DLD1 (cell line): ENCODE data around the gene SOX18.
"Not testable (repeated sequence)": the region's sequence is repeated elsewhere in the genome, so short reads cannot be mapped to it uniquely, and the experiment has no call there.

ENCODE experiments used
- in situ Hi-C: cut with HindIII; loops from 2 replicates; pipeline ENCODE4 v1.10.0; 2017; ENCODE audit warnings: low sequenced_read_pairs

SOX18 gene

DNA sequence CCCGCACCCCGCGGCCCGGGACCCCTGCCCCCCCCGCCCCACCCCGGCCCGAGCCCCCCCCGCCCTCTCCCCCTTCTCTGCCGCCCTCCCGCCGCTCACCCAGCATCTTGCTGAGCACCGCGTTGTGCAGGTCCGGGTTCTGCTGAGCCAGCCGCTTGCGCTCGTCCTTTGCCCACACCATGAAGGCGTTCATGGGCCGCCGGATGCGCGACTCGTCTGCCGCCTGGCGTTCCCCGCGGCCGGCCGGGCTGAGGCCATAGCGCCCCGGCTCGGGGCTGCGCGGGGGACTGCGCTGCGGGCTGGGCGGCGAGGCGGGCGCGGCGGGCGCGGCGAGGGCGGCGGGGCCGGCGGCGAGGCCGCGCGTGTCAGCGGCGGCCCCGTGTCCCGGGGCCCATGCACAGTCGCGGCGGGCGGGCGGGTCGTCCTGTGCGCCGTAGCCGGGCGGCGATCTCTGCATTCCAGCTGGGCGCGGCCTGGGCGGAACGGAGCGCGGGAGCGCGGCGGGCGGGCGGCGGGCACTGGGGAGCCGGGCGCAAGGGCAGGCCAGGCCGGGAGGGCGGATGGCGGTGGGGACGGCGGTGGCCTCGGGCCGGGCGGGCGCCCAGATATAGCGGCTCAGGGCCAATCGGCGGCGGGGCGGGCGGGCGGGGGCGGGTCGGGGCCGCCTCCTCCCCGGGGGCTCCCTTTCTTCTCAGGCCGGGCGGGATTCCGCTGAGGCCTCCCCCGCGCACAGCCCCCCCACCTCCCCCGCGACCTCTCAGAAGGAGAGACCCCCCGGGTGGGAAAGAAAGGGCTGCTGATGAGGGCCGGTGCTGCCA is at the start of gene SOX18:
Gene SOX18 (minus strand): TSS at position 580 of the 818 bp plus-strand sequence. CDS start 123 bp downstream, at position 457.
- in situ Hi-C loops = no loop called here

DNA sequence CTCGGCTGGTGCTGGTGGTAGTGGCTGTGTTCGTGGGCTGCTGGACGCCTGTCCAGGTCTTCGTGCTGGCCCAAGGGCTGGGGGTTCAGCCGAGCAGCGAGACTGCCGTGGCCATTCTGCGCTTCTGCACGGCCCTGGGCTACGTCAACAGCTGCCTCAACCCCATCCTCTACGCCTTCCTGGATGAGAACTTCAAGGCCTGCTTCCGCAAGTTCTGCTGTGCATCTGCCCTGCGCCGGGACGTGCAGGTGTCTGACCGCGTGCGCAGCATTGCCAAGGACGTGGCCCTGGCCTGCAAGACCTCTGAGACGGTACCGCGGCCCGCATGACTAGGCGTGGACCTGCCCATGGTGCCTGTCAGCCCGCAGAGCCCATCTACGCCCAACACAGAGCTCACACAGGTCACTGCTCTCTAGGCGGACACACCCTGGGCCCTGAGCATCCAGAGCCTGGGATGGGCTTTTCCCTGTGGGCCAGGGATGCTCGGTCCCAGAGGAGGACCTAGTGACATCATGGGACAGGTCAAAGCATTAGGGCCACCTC is 49.1 kb upstream of the SOX18 start:
- in situ Hi-C loops = no loop called here

DNA sequence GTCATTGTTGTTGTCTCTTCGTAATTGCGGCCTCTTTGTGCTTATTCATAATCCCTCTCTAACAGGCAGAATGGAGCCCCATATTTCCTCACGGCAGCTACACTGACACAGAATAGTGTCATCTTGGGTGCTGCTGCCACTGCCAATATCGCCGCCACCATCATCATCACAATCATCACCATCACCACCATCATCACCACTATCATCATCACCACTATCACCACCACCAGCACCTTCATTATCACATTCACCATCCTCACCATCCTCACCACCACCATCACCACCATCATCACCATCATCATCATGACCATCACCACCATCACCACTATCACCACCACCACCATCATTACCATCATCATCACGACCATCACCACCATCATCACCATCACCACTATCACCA is 47.1 kb upstream of the SOX18 start:
- in situ Hi-C loops = no loop called here

DNA sequence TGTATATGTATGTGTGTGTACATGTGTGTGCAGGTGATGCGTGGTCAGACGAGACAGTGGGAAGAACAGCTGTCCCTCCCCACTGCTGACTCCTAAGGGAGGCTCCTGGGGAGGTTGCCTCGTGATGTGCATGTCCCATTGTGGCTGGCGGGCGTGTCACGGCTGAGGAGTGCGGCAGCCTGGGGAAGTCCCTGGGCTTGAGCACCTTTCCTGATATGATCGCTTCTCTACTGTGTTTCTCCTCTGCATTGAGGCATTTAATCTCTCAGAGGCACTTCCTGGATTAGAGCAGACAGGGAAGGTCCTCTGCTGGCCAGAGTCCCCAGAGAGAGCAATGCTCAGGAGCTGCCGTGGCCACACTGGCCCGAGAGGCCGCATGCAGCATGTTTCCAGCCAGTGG is 46.5 kb upstream of the SOX18 start:
- in situ Hi-C loops = no loop called here

DNA sequence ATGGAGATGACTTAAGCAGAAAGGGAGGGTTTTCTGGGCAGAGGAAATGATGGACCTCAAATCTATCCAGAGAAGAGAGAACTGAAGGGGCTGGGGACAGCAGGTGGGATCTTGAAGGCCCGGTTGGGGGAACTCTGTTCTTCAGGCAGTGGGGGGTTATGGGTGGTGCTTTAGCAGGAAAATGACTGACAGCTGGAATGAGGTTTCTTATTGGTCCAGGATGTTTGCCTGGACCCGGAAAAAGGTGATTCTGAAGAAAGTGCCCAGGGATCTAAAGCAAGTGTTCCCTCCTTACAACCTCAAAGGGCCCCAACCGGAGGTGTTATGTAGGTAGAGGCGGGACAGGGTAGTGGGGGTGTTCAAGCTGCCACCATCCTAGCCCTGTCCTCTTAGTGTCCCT is 46.0 kb upstream of the SOX18 start:
- in situ Hi-C loops = no loop called here

DNA sequence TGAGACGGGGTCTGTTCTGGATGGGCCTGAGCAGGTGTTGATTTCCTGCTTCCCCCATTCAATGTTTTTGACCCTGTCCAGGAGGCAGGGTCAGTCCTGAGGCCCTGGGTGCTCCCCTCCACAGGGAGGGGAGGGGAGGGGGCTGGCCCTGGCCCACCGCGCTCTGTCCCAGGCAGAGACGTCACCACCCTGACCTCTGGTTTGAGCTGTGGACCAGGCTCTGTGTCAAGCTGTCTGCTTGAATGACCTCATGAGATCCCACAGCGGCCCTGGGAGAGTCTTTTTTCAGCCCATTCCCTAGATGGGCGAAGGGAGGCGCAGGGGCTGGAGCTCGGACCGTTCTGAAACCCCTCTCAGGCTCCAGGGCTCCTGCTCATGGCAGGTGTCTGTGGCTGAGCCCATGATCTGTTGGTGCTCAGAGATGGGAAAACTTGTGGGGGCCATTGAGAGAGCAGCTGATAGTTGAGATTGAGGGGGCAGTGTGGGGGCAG is 43.6 kb upstream of the SOX18 start:
- in situ Hi-C loops = no loop called here

DNA sequence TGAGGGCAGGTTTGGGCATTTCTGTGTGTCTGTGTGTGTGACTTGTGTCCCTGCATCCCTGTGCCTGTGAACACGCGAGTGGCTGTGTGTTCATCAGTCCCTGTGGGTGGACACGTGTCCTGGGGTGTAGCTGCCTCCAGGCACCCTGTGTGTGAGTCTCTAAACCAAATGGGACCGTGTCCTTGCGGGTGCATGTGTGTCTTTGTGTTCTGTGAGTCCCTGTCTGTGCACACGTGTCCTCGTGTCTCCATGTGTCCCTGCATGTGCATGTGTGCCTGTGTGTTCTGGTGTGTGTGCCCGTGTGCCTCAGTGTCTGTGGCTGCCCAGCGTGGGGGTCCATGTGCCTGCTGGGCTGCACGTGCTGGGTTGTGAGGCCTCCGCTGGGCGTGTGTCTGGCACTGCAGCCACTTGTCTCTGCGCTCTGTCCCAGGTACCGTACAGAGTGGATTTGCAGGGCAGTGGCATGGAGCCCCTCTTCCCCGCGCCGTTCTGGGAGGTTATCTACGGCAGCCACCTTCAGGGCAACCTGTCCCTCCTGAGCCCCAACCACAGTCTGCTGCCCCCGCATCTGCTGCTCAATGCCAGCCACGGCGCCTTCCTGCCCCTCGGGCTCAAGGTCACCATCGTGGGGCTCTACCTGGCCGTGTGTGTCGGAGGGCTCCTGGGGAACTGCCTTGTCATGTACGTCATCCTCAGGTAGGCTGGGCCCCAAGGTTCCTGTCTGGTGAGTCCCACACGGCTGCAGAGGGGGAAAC is 43.0 kb upstream of the SOX18 start:
- in situ Hi-C loops = no loop called here

DNA sequence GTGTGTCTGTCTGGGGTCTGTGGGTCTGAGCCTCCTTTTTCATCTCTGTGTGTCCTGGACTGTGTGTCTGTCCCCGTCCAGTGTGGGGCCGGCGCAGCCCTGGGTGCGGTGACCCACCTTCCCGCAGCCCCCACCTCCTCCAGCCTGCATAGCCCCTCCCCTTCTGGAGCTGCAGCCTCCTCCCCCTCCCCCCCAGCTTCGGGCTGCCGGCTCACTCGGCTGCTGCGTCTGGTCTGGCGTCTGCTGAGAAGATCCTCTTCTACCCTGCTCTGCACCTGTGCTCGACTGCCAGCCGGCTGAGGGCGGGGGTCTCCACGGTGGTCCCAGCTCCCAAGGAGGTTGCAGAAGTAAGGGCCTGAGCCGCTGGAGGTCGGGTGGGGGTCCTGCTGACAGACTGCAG is 42.3 kb upstream of the SOX18 start:
- in situ Hi-C loops = no loop called here

DNA sequence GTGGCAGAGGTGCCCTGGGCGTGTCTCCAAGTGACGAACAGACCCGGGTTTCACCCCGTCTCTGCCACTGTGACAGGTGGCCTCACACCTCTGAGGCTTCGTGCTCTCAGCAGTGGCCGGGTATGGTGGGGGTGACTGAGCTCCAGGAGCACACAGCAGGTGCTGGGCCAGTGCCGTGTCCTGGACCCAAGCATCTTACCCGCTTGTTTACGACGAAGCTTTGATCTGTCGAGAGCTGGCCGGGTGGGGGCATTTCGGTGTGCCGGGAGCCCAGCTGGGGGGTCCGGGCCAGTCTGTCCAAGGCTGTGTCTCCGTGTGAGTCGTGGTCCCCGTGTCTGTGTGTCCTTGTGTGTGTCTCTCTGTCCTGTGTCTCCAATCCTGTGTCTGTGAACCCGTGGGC is 41.9 kb upstream of the SOX18 start:
- in situ Hi-C loops = no loop called here

DNA sequence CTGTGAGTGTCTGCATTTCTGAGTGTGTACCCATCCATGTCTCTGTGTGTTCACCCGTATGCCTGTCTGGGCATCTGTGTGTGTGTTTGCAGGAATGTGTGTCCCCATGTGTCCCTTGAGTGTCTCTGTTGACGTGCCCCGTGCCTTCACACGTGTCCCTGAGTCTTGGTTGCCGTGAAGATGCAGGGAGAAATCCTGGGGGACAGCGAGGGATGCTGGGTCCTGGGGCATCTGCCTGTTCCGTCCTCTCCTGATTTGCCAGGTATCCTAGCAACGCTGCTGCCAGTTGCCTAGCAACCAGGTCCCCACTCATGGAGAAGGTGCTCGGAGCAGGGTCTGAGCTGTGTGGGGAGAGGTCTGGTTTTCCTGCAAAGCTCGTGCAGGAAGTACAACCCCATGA is 40.7 kb upstream of the SOX18 start:
- in situ Hi-C loops = no loop called here

DNA sequence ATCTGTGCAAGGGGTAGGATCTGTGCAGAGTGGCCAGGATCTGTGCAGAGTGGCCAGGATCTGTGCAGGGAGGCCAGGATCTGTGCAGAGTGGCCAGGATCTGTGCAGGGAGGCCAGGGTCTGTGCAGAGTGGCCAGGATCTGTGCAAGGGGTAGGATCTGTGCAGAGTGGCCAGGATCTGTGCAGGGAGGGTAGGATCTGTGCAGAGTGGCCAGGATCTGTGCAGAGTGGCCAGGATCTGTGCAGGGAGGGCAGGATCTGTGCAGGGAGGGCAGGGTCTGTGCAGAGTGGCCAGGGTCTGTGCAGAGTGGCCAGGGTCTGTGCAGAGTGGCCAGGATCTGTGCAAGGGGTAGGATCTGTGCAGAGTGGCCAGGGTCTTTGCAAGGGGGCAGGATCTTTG is 39.1 kb upstream of the SOX18 start:
- in situ Hi-C loops = not testable (repeated sequence)

DNA sequence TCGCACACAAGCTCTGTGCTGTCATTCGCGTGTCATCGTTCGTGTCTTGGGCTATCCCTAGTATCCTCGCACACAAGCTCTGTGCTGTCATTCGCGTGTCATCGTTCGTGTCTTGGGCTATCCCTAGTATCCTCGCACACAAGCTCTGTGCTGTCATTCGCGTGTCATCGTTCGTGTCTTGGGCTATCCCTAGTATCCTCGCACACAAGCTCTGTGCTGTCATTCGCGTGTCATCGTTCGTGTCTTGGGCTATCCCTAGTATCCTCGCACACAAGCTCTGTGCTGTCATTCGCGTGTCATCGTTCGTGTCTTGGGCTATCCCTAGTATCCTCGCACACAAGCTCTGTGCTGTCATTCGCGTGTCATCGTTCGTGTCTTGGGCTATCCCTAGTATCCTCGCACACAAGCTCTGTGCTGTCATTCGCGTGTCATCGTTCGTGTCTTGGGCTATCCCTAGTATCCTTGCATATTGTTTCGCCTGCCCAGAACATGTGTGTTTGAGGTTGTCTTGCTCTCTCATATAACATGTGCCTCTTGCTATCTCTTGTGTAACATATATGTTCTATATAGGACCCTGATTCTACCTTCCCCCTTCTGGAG is 37.9 kb upstream of the SOX18 start:
- in situ Hi-C loops = not testable (repeated sequence)

DNA sequence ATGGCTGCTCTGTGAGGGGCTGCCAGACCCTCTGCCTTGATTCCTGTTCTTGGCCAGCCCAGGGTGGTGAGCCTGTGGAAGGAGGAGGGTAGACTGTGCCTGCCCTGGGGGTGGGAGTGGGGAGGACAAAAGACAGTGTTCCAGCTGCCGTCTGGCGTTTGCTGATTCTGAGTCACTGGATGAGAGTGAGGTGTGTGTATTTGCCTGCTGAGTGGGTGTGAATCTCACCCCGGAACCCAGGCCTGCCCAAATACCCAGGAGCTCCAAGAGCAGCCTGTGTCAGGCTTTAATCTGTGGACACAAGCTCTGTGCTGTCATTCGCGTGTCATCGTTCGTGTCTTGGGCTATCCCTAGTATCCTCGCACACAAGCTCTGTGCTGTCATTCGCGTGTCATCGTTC is 37.4 kb upstream of the SOX18 start:
- in situ Hi-C loops = no loop called here

DNA sequence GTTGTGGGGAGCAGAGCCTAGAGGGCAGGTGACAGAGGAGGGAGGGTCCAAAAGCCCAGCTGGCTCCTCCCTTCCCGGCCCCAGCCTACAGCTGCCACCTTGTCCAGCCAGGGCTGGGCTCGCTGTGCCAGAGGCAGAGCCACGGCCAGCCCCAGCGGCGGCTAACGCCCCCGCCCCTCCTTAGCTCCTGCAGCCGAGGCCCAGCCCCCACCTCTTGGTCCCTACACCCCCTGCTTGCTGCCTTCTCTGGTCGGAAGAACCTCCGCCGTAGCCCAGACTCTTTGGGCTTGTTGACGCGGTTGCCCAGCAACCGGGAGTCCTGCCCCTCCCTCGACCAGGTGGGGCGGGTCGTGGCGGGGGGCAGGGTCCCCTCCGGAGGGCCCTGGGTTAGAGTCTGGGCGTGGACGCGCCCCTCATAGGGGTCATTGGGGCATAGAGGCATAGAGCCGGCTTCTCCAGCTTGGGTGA is 35.3 kb upstream of the SOX18 start:
- in situ Hi-C loops = no loop called here

DNA sequence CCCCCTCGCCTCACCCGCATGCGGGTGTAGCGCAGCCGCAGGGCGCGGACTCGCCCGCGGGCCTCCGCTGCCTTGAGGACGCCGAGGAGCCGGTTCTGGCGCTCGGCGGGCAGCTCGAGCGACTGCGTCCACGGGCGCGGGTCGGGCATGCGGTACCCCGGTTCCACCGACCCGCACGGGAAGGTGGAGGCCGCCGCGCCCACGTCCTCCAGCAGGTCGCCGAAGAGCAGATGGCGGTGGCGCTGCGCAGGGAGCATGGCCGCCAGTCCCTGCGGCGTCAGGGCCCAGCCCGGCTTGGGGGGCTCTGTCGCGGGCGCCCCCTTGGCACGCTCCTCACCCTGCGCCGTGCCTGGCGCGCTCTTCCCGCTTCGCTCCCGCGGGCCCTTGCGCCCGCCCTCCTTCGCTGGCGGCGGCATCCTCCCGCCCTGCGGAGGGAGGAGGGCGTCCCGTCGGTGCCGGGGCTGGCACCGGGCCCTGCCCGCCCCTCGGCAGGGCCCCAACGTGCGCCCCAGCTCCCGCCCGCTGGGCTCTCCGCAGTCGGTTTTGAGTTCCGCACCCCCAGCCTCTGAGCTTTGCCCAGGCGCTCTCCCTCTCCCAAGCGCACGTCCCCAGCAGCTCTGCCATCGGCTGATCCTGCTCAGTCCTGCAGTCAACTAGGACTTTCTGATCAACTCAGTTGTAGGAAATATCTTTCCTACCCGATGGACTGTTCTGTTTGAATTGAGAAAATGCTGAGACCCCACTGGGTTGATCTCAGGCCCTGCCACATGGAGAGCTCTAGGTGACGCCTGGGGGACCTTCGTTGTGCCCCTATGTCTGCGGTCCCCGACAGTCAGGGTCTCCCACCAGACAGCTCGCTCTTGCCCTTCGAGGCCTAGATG is 34.6 kb upstream of the SOX18 start, which contains the start of gene LKAAEAR1:
Gene LKAAEAR1 (minus strand): TSS at position 595 of the 881 bp plus-strand sequence. CDS start 179 bp downstream, at position 416.
- in situ Hi-C loops = no loop called here

DNA sequence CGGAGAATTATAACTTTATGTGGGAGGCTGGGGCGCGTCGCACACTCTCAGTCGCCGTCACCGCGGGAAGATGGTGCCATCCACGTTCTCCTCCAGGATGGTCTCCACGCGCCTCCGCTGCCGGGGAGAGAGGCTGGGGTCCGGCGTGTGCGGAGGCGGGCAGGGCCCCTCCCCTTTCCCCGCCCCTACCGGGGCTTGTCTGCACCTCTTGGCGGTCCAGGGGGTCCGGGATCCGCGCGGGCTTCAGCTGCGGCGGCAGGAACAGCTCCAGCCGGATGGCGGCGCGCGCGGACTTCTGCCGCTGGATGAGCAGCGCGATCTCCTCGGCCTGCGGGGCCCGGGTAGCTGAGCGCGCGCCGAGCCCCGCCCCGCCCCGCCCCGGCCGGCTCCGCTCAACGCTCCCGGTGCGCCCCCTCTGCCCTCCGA is 34.0 kb upstream of the SOX18 start:
- in situ Hi-C loops = no loop called here

DNA sequence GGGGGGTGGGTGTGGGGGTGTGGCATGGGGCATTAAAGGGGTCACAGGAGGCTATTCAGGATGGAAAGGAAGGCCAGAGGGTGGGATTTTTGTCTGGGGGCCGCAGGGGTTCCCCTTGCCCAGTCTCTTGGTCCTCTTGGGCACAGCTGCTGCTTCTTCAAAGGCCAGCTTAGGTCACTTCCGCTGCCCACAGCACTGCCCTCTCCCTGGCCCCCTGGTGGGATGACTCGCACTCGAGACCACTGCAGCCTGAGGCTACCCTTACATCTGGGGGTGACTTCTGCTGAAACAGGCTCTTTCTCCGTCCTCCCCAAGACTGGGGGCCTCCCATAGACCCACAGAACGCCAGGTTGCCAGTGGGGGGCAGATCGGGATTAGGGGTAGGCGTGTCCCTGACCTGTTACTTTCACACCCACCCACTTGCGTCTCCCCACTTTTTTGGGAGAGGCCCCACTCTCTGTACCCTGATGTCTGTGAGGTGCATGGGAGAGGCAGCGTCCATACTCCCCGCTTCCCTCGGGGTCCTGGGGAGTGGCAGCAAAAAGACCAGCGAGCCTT is 33.5 kb upstream of the SOX18 start:
- in situ Hi-C loops = no loop called here

DNA sequence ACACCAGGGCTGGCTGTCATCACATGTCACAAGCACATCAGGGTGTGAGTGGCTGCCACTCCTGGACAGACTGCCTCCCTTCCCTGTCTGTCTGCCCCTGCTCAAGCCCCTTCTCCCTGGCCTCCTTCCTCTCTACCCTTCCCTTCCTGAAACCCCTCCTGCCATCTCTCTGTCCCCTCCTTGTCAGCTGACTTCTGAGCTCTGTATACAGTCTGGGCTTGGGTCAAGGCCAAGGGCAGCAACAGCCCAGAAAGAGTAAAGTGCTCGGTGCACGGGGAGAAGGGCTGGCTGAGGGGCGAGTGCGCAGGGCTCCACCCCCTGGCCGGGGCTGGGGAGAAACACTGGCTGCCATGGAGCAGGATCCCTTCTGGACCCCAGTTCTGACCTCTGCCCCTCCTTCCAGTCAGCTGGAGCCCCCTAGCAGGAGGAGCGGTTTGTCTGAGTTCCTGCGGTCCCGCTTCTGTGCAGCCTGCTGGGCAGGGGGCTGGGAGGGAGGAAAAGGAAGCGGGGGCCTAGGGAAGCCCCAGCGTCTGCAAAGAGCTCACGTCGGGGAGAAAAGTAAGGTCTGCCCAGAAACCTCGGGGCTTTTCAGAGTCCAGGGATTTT is 32.8 kb upstream of the SOX18 start:
- in situ Hi-C loops = no loop called here

DNA sequence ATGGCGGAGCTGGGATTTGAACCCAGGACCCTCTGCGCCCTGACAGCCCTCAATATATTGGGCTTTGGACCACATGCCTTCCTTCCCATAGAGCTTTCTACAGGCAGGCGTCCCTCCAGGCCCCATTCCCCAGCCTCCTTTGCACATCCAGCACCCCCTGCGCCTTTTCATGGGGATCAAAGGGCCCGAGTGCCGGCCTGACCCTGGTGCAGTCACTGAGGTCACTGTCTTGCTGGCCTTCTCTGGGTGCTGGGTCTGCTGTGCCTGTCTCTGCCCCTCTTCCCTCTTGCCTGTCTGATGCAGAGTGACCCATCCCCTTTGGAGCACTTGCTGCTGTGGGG is 32.2 kb upstream of the SOX18 start:
- in situ Hi-C loops = no loop called here
